CD14-positive monocyte (primary cell): ENCODE measurements around the gene ACKR3. TPM values are rescaled to one million over a fixed set of nuclear protein-coding genes. Genes with fewer than 3 reads are reported as not detected.
A peak's percentile ranks its signal among the peaks of the same experiment; 100 is the strongest.

Source experiments
- DNase-seq, 3 donors: peaks; one replicate each; pipeline ENCODE4 v3.0.0-alpha.2; 2011 to 2022
- H2AFZ ChIP-seq: 2 replicates; pipeline ENCODE4 v1.6.0; 2012; ENCODE audit warnings: mild to moderate bottlenecking, low read depth, low read length, inconsistent platforms; ENCODE audit not compliant: insufficient read depth, poor library complexity, severe bottlenecking
- H3K27ac ChIP-seq, 2 donors: 1 replicate in 1 of 2; 2 replicates in 1 of 2; pipeline ENCODE4 v1.5.1; 2012 to 2013; ENCODE audit warnings: low read length in 2 of 2, control low read depth in 1 of 2, inconsistent platforms in 1 of 2, low read depth in 1 of 2, mild to moderate bottlenecking in 1 of 2
- H3K27me3 ChIP-seq, 2 donors: one replicate each; pipeline versions ENCODE4 v1.6.0 to v1.6.1; 2011 to 2013; ENCODE audit warnings: low read length in 2 of 2; ENCODE audit not compliant: control insufficient read depth in 2 of 2, insufficient read depth in 2 of 2
- H3K36me3 ChIP-seq, 2 donors: replicated peaks in 1 of 2; 1 replicate in 1 of 2; 2 replicates in 1 of 2; pipeline versions ENCODE4 v1.5.1 to v1.6.1; 2012 to 2013; ENCODE audit warnings: low read length in 2 of 2, control low read depth in 1 of 2, inconsistent platforms in 1 of 2, mild to moderate bottlenecking in 1 of 2; ENCODE audit not compliant: insufficient read depth in 2 of 2, control insufficient read depth in 1 of 2
- H3K4me1 ChIP-seq, 2 donors: 1 replicate in 1 of 2; 2 replicates in 1 of 2; pipeline versions ENCODE4 v1.5.1 to v1.6.1; 2012 to 2013; ENCODE audit warnings: low read length in 2 of 2, control low read depth in 1 of 2, inconsistent platforms in 1 of 2, mild to moderate bottlenecking in 1 of 2, moderate library complexity in 1 of 2; ENCODE audit not compliant: insufficient read depth in 2 of 2, control insufficient read depth in 1 of 2
- H3K4me2 ChIP-seq: replicated peaks from 2 replicates; pipeline ENCODE3; 2012; ENCODE audit warnings: low read length, moderate library complexity, mild to moderate bottlenecking; ENCODE audit not compliant: poor library complexity, severe bottlenecking; ENCODE audit errors: extremely low read depth
- H3K4me3 ChIP-seq, 3 experiments: fragments of 200-600 bp in 1 of 3; sonication (generic) in 1 of 3; replicated peaks in 1 of 3; 1 replicate in 2 of 3; 2 replicates in 1 of 3; pipeline ENCODE4 v1.5.1; 2011 to 2013; ENCODE audit warnings: low read length in 3 of 3, mild to moderate bottlenecking in 3 of 3, control low read depth in 2 of 3, low read depth in 2 of 3, inconsistent platforms in 1 of 3, moderate library complexity in 1 of 3
- H3K79me2 ChIP-seq: 2 replicates; pipeline ENCODE4 v1.6.0; 2012; ENCODE audit warnings: mild to moderate bottlenecking, control low read depth, inconsistent platforms, low read length, moderate library complexity; ENCODE audit not compliant: insufficient read depth
- H3K9ac ChIP-seq: 2 replicates; pipeline ENCODE4 v1.6.0; 2017; ENCODE audit warnings: low read length, mild to moderate bottlenecking; ENCODE audit not compliant: insufficient read depth, poor library complexity, severe bottlenecking
- H3K9me3 ChIP-seq, 2 donors: replicated peaks in 1 of 2; 1 replicate in 1 of 2; 2 replicates in 1 of 2; pipeline versions ENCODE4 v1.5.1 to v1.6.1; 2012 to 2013; ENCODE audit warnings: low read length in 2 of 2, control low read depth in 1 of 2; ENCODE audit not compliant: control insufficient read depth in 1 of 2, insufficient read depth in 1 of 2
- H4K20me1 ChIP-seq: 2 replicates; pipeline ENCODE4 v1.6.0; 2012; ENCODE audit warnings: mild to moderate bottlenecking, low read length, control low read depth, moderate library complexity; ENCODE audit not compliant: insufficient read depth
- H3K27ac Mint-ChIP-seq, 7 donors: one replicate each; pipeline ENCODE4 v1.8.0; 2020; ENCODE audit warnings: mild to moderate bottlenecking in 7 of 7, mixed read lengths in 7 of 7, moderate library complexity in 6 of 7, inconsistent platforms in 2 of 7
- H3K27me3 Mint-ChIP-seq, 3 donors: one replicate each; pipeline ENCODE4 v1.8.0; 2021 to 2022; ENCODE audit warnings: low read depth in 3 of 3, mild to moderate bottlenecking in 3 of 3, mixed read lengths in 3 of 3, moderate library complexity in 3 of 3, inconsistent platforms in 1 of 3
- H3K36me3 Mint-ChIP-seq, 2 donors: one replicate each; pipeline ENCODE4 v1.8.0; 2020; ENCODE audit warnings: mixed read lengths in 2 of 2, inconsistent platforms in 1 of 2, mild to moderate bottlenecking in 1 of 2
- H3K4me1 Mint-ChIP-seq: one replicate; pipeline ENCODE4 v1.8.0; 2020; ENCODE audit warnings: mild to moderate bottlenecking, mixed read lengths
- H3K4me3 Mint-ChIP-seq, 2 donors: one replicate each; pipeline ENCODE4 v1.8.0; 2020; ENCODE audit warnings: mild to moderate bottlenecking in 2 of 2, mixed read lengths in 2 of 2, moderate library complexity in 1 of 2
- H3K9me3 Mint-ChIP-seq, 7 donors: one replicate each; pipeline ENCODE4 v1.8.0; 2020 to 2022; ENCODE audit warnings: mixed read lengths in 7 of 7, mild to moderate bottlenecking in 6 of 7, moderate library complexity in 6 of 7, inconsistent platforms in 2 of 7
- CTCF ChIP-seq: fragments of 200-600 bp; IDR thresholded peaks from one replicate; pipeline ENCODE4 v1.8.0; 2022; ENCODE audit warnings: antibody characterized with exemption, mild to moderate bottlenecking
- WGBS: methylation state at CpG from one replicate; pipeline ENCODE4 v1.1.5; 2013; ENCODE audit warnings: missing lambda C conversion rate; ENCODE audit not compliant: insufficient coverage; 5-methylcytosine and 5-hydroxymethylcytosine counted together
- intact Hi-C, 2 donors: fragments of 100-400 bp; cut with micrococcal nuclease; formaldehyde crosslinking; loops; one replicate each; pipeline versions ENCODE4 v1.15.0 to v1.15.1; 2023
- polyA plus RNA-seq, 3 donors: library from polyadenylated mRNA; depleted of rRNA in 1 of 3; unstranded in 2 of 3; stranded (reverse) in 1 of 3; fragments of 300-500 nt in 2 of 3; fragments of >200 nt in 1 of 3; fragmentation: Illumina TruSeq in 2 of 3; gene quantifications; 1 replicate in 2 of 3; 2 replicates in 1 of 3; pipeline ENCODE4 v1.2.3, GENCODE V29; 2012 to 2021

ACKR3 gene
- polyA plus RNA-seq, 3 donors: 0.41 to 13.3 (median 0.79) TPM

GRCh38 chr2:236587861-236588815 is 18.5 kb downstream of the ACKR3 start:
- H3K27ac ChIP-seq: no peak overlapping the region
- H3K9me3 Mint-ChIP-seq: peaks cover 0 to 5% (median 0%) of the 10 kb centered on the region in 7 donors
- H3K27me3 ChIP-seq: no peaks in the 10 kb centered on the region
- no peak for TF ChIP-seq CTCF
- no peaks in the 10 kb centered on the region for H3K36me3 ChIP-seq
- peaks cover 0 to 5% (median 2%) of the 10 kb centered on the region in 3 donors for H3K27me3 Mint-ChIP-seq
- 96% methylated on average over 32 of the region's 32 CpGs for WGBS
- H3K9ac ChIP-seq: no peak overlapping the region
- no peaks in the 10 kb centered on the region for H3K9me3 ChIP-seq
- H3K4me3 Mint-ChIP-seq: no peak overlapping the region
- H3K4me1 Mint-ChIP-seq: no peaks in the 10 kb centered on the region
- H3K4me2 ChIP-seq: no peak overlapping the region
- H3K36me3 Mint-ChIP-seq: no peaks in the 10 kb centered on the region
- no peaks in the 10 kb centered on the region for H4K20me1 ChIP-seq
- no peak for DNase-seq
- no peaks in the 10 kb centered on the region for H3K79me2 ChIP-seq
- H3K4me1 ChIP-seq: no peaks in the 10 kb centered on the region
- H3K4me3 ChIP-seq: no peak overlapping the region
- no peak overlapping the region for H2AFZ ChIP-seq
- no peak overlapping the region for H3K27ac Mint-ChIP-seq
- intact Hi-C loops: no loop called here

- H3K36me3 ChIP-seq: no peaks in the 10 kb centered on the region
- intact Hi-C loops: no loop called here
- H3K4me2 ChIP-seq: no peak overlapping the region
- Mint-ChIP-seq H3K36me3 (no peaks in the 10 kb centered on the region), H3K4me3 (no peak overlapping the region), H3K27me3 (peaks cover 0 to 5% (median 2%) of the 10 kb centered on the region in 3 donors), H3K9me3 (peaks cover 0 to 5% (median 0%) of the 10 kb centered on the region in 7 donors), H3K4me1 (no peaks in the 10 kb centered on the region), H3K27ac (peak overlapping the region in 1 of 7 donors; percentile 40)
- H2AFZ ChIP-seq: no peak overlapping the region
- H4K20me1 ChIP-seq: no peaks in the 10 kb centered on the region
- H3K79me2 ChIP-seq: no peaks in the 10 kb centered on the region
- H3K9me3 ChIP-seq: no peaks in the 10 kb centered on the region
- no peak for TF ChIP-seq CTCF
- H3K9ac ChIP-seq: no peak overlapping the region
- 95% methylated on average over 12 of the region's 15 CpGs for WGBS
- H3K27ac ChIP-seq: no peak overlapping the region
- H3K27me3 ChIP-seq: no peaks in the 10 kb centered on the region
- no peaks in the 10 kb centered on the region for H3K4me1 ChIP-seq
- no peak for DNase-seq
- H3K4me3 ChIP-seq: no peak overlapping the region
Observed at GRCh38 chr2:236588932-236589592, 19.4 kb downstream of the ACKR3 start.
